ENCODE results near the gene PSMD11. TPM values are rescaled to one million over a fixed set of nuclear protein-coding genes. Genes with fewer than 3 reads are reported as not detected.
"Not testable (repeated sequence)": the region's sequence is repeated elsewhere in the genome, so short reads cannot be mapped to it uniquely, and the experiment has no call there.

PSMD11 gene
- polyA plus RNA-seq, 1 donor: 128 TPM

GRCh38 chr17:32508926-32509325 lies 64.6 kb downstream of the PSMD11 start:
- no peak for DNase-seq

DNA sequence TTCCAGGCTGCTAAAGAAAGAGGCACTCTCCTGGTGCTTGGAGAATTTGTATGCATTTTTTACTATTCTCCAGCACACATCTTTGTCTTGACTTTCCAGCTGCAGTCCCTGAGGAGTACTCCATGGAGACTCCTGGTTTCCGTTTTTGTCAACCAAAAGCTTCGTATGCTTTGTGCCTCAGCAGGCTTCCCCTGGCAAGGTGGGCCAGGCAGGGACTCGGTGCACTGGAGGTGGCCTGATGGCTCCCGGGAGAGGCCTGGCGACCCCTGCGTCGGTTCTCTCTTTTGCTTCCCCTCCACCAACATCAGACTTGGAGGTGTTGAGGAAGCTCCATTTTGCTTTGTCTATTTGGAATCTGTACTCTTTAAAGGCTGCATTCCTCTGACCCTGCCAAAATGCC lies 66.2 kb downstream of the PSMD11 start:
- DNase-seq: no peak

- DNase-seq: no peak
Observed at GRCh38 chr17:32512328-32512727, 68.0 kb downstream of the PSMD11 start.

GRCh38 chr17:32513579-32513978 lies 69.3 kb downstream of the PSMD11 start:
- no peak for DNase-seq

DNA sequence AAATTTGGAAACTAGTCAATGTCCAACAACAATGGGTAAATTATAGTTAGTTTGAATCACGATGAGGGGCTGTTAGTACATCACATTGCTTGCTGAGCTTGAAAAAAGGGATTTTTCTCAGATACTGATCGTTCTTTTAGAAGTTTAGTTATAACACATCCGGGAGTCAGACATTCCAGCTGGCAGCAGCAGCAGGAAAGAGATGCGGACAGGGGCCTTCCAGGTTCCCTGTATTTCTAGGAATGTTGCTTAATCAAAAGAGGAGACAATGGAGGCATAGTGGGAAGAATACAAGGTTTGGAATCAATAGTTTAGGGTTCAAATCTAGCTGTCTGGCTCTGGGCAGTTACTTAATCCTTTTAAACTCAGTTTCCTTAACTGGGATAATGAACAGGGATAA lies 70.3 kb downstream of the PSMD11 start:
- no peak for DNase-seq

- DNase-seq: no peak
Observed at GRCh38 chr17:32515677-32516383, 71.5 kb downstream of the PSMD11 start.

DNA sequence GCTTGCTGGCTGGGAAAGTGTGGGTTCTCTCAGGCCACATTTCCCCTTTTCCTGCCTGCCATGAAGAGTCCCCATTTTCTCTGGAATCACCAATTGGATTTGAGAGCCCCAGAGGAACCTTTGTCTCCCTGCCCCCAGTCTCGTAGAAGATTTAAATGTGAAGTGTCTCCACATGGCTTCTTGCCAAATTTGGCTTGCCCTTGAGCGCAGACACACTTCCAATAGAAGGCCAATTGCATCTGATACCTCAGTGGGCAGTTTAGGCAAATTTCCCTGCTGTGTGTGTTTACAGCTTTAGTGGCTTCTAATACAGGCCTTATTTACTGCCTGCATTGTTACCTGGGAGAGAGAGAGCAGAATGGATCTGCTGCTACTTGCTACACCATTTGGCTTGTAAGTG lies 72.1 kb downstream of the PSMD11 start:
- DNase-seq: no peak

- no peak for DNase-seq
Observed at GRCh38 chr17:32516940-32517701, 72.8 kb downstream of the PSMD11 start.

DNA sequence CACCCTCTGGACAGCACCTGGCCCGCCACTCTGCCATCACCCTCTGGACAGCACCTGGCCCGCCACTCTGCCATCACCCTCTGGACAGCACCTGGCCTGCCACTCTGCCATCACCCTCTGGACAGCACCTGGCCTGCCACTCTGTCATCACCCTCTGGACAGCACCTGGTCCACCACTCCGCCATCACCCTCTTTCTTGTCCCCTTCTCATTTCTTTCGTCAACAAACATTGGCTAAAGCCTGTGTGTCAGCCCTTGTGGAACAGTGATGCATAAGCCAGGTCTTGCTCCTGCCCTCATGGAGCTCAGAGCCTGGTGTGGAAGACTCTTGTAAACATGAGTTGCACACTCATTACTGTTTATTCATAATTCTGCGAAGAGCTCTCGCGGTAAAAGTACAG lies 73.7 kb downstream of the PSMD11 start:
- DNase-seq: no peak

- no peak for DNase-seq
Observed at GRCh38 chr17:32518646-32519227, 74.4 kb downstream of the PSMD11 start.

DNA sequence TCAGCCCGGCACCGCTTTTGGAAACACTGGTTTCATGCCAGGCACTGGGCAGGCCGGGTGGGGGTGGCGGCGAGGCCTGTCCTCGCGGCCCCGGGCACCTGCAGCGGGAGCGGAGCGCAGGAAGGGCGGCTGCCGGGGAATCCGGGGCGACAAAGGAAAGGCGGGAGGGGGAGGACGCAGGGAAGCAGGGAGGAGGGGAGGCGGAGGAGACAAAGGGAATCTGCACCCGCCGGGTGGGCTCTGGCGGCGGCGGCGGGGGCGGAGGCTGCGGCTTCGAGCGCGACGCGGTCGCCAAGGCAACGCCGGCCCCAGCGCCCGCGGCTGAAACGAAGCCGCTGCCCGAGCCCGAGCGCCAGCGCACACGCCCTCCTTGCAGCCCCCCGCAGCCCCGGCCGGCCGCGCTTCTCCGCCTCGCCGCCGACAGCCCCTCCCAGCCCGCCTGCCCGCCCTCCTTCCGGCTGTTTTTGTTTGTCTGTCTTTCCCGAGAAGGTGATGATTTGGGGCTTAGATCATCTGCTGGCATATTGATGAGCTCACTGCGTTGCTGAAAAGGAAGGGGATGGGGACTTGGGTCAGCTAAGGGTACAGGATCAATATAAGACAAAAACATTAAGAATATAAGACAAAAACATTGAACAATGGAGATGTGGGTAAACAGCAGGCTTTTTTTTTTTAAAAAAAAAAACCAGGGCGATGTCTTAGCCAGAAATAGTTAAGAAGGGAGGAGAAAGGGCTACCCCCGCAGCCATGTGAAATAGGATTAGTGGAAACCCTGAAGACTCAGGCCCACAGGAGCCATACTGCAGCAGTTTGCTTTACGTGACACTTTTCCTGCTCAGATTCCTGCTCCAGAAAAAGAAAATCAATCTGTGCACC lies 75.2 kb downstream of the PSMD11 start:
- DNase-seq: peak; percentile 73

GRCh38 chr17:32520104-32520701 lies 75.9 kb downstream of the PSMD11 start:
- no peak for DNase-seq

GRCh38 chr17:32520737-32521404 lies 76.6 kb downstream of the PSMD11 start:
- DNase-seq: no peak

GRCh38 chr17:32523017-32523680 lies 78.8 kb downstream of the PSMD11 start:
- no peak for DNase-seq

GRCh38 chr17:32523827-32524552 lies 79.7 kb downstream of the PSMD11 start:
- DNase-seq: no peak

DNA sequence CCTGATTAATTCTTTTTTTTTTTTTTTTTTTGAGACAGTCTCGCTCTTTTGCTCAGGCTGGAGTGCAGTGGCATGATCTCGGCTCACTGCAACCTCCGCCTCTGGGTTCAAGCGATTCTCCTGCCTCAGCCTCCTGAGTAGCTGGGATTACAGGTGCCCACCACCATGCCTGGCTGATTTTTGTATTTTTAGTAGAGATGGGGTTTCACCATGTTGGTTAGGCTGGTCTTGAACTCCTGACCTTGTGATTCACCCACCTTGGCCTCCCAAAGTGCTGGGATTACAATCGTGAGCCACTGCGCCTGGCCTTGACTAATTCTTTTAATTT lies 80.2 kb downstream of the PSMD11 start:
- DNase-seq: not testable (repeated sequence)

GRCh38 chr17:32525122-32525521 lies 80.8 kb downstream of the PSMD11 start:
- DNase-seq: no peak

DNA sequence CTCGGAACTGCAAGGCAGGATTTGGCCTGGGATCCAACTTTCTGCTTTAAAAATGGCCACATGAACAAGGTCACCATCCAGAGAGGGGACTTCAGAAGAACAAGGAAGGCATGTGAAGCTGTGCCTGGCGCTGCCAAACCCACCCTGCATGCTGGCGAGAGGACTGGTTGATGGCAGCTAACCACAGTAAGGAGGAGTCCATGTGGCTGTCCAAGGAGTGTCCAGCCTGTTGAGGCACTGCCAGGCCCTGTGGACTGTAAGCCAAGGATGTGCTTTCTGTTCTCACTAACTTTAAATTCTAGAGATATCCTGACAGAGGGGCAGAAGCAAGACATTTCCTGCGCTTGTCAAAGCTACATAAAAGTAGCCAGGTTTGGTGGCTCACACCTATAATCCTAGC lies 82.8 kb downstream of the PSMD11 start:
- no peak for DNase-seq

DNA sequence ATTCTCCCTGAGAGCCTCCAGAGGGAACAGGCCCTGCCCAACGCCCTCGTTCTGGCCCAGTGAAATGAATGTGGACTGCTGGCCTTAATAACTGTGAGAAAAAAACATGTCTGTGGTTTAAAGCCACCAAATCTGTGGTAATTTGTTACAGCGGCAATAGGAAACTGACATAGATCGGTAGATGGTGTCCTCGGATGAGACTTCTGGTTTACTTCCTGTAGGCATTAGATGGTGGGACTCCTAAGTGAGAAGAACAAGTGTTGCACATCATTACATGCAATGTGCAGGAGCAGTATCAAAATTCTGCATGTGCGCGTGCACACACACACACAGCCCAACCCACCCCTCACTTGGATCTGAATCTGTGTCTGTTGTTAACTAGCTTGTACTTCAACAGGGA lies 84.5 kb downstream of the PSMD11 start:
- DNase-seq: no peak

DNA sequence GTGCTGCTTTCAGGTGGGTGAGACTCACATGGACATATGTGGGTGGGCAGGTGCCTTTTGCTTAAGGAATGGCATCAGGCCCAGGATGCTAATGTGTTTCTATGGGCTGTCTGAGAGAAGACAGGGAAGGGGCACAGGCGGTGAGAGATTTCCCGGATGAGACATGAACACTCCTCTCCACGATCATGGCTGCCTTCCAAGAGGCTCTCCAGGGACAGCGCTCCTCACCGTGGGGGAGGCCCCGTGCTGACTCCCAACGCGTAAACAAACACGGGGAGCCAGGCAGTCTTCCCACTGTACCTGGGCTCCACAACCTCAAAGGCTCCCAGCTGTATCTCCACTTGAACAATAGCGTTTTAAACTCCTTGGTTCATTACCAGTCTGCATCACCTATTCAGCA lies 85.3 kb downstream of the PSMD11 start:
- no peak for DNase-seq
